ENCODE results near the gene LSM7. TPM values are rescaled to one million over a fixed set of nuclear protein-coding genes. Genes with fewer than 3 reads are reported as not detected.

Gene LSM7
- total RNA-seq, 3 donors from 2014 or later (not counting 1 experiment from before 2014, with no cell fraction given): 52.0 to 80.2 (median 77.4) TPM

GRCh38 chr19:2359992-2360685 lies 31.8 kb upstream of the LSM7 start, which contains the start of gene TMPRSS9:
TSS of gene TMPRSS9 (plus strand) at chr19:2360265. CDS start at chr19:2389786, 29,521 bp downstream.
- no peaks in the 10 kb centered on the region for H3K36me3 ChIP-seq (ENCODE audit: control insufficient read depth, insufficient read depth, low read length)
- Mint-ChIP-seq H3K27me3 (ENCODE audit: low read depth in 2 of 2) (peaks cover 5 to 12% of the 10 kb centered on the region in 2 donors), H3K9me3 (peaks cover 0 to 2% of the 10 kb centered on the region in 2 donors), H3K4me3 (no peak within 1 kb of the TSS), H3K4me1 (peaks cover 0 to 5% of the 10 kb centered on the region in 2 donors), H3K27ac (no peak within 1 kb of the TSS), H3K36me3 (no peaks in the 10 kb centered on the region)
- WGBS (ENCODE audit: insufficient coverage): 29% methylated on average over 34 of the region's 44 CpGs
- TF ChIP-seq CTCF (IDR thresholded peaks at IDR 0.05): no peak
- no peaks in the 10 kb centered on the region for H3K4me1 ChIP-seq (ENCODE audit: control insufficient read depth, insufficient read depth, low read length)
- DNase-seq (no peak), ATAC-seq (no peak)
- no peak within 1 kb of the TSS for H3K4me3 ChIP-seq (ENCODE audit: low read length)
- no peaks in the 10 kb centered on the region for H3K9me3 ChIP-seq (ENCODE audit: control insufficient read depth, insufficient read depth, low read length)
- intact Hi-C loops (cut with micrococcal nuclease): no loop called here
- no peak within 1 kb of the TSS for H3K27ac ChIP-seq (ENCODE audit: low read length)
- peaks cover 6% of the 10 kb centered on the region for H3K27me3 ChIP-seq (ENCODE audit: control insufficient read depth, insufficient read depth, low read length)

DNA sequence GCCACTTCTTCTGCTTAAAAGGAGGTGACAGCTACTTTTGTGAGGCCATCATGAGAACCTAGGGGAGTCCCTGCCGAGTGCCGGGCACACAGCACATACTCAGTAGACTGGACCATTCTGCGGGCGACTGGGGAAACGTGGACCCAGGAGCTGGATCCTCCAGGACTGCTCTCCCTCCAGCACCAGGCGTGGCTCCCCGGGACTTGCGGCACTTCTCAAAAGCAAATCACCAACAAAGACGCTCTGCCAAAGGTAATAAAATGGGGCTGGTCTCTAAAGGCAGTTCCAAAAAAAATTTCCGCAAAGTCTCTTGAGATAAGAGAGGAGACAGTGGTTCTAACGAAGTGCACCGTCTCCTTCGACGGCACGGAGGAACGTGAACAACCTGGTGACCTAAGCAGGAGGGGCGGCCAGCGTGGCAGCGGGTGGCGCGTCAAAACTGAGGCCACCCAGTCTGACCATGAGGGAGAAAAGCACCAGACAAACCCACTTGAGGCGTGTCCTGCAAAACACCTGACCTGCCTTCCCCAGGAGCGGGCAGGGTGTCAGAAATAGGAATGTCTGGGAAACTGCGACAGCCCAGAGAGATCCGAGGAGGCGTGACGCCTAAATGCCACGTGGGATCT lies 30.3 kb upstream of the LSM7 start:
- Histone ChIP-seq H3K4me1 (ENCODE audit: control insufficient read depth, insufficient read depth, low read length) (no peaks in the 10 kb centered on the region), H3K27me3 (ENCODE audit: control insufficient read depth, insufficient read depth, low read length) (peaks cover 6% of the 10 kb centered on the region), H3K9me3 (ENCODE audit: control insufficient read depth, insufficient read depth, low read length) (no peaks in the 10 kb centered on the region), H3K4me3 (ENCODE audit: low read length) (no peak overlapping the region), H3K27ac (ENCODE audit: low read length) (no peak overlapping the region), H3K36me3 (ENCODE audit: control insufficient read depth, insufficient read depth, low read length) (peaks cover under 1% of the 10 kb centered on the region)
- Mint-ChIP-seq H3K9me3 (peaks cover 0 to 2% of the 10 kb centered on the region in 2 donors), H3K36me3 (no peaks in the 10 kb centered on the region), H3K4me3 (no peak overlapping the region), H3K27me3 (ENCODE audit: low read depth in 2 of 2) (peaks cover 5 to 9% of the 10 kb centered on the region in 2 donors), H3K27ac (no peak overlapping the region), H3K4me1 (peaks cover 0 to 5% of the 10 kb centered on the region in 2 donors)
- TF ChIP-seq CTCF (IDR thresholded peaks at IDR 0.05): no peak
- intact Hi-C loops (cut with micrococcal nuclease): no loop called here
- 92% methylated on average over 28 of the region's 28 CpGs for WGBS (ENCODE audit: insufficient coverage)
- ATAC-seq (no peak), DNase-seq (no peak)

DNA sequence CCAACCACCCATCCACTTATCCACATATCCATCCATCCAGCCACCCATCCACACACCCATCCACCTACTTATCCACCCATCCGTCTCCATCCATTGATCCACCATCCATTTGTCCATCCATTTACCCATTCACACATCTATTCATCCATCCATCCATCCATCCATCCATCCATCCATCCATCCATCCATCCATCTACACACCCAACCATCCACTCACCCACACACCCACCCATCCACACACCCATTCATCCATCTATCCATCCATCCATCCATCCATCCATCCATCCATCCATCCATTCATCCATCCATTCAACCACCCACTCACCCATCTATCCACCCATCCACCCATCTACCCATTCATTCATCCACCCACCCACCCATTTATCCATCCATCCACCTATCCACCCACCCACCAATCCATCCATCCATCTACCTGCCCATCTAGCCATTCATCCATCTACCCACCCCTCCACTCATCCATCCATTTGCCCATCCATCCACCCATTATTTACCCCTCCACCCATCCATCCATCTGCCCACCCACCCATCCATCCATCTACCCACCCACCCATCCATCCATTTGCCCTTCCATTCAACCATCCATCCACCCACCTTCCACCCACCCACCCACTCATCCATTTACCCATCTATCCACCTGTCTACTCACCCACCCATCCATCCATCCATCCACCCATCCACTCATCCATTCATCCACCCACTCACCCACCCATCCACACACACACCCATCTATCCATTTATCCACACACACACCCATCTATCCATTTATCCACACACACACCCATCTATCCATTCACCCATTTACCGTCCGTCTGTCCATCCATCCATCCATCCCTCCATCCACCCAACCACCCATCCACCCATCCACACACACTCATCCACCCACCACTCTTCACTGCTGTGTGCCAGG lies 29.2 kb upstream of the LSM7 start:
- TF ChIP-seq CTCF (IDR thresholded peaks at IDR 0.05): no peak
- H3K27me3 ChIP-seq (ENCODE audit: control insufficient read depth, insufficient read depth, low read length): peaks cover 6% of the 10 kb centered on the region
- no peak overlapping the region for H3K4me3 ChIP-seq (ENCODE audit: low read length)
- Mint-ChIP-seq H3K4me1 (peaks cover 0 to 5% of the 10 kb centered on the region in 2 donors), H3K36me3 (no peaks in the 10 kb centered on the region), H3K4me3 (no peak overlapping the region), H3K27ac (no peak overlapping the region), H3K9me3 (peaks cover 0 to 2% of the 10 kb centered on the region in 2 donors), H3K27me3 (ENCODE audit: low read depth in 2 of 2) (peaks cover 5 to 9% of the 10 kb centered on the region in 2 donors)
- DNase-seq (no peak), ATAC-seq (no peak)
- peaks cover 4% of the 10 kb centered on the region for H3K36me3 ChIP-seq (ENCODE audit: control insufficient read depth, insufficient read depth, low read length)
- H3K9me3 ChIP-seq (ENCODE audit: control insufficient read depth, insufficient read depth, low read length): no peaks in the 10 kb centered on the region
- H3K27ac ChIP-seq (ENCODE audit: low read length): no peak overlapping the region
- intact Hi-C loops (cut with micrococcal nuclease): no loop called here
- WGBS (ENCODE audit: insufficient coverage): 97% methylated on average over 3 of the region's 3 CpGs
- no peaks in the 10 kb centered on the region for H3K4me1 ChIP-seq (ENCODE audit: control insufficient read depth, insufficient read depth, low read length)

All from natural killer cell (primary cell).